Skin epidermis (tissue), 12 donors: ENCODE results near the gene SMAD2.
"Not testable (repeated sequence)": the region's sequence is repeated elsewhere in the genome, so short reads cannot be mapped to it uniquely, and the experiment has no call there.

Experiments
- H3K27ac ChIP-seq, 21 experiments: fragments of 200-600 bp; sonication (generic) in 11 of 21; one replicate each; pipeline ENCODE4 v1.5.0; 2020; ENCODE audit warnings: mild to moderate bottlenecking in 3 of 21, inconsistent platforms in 2 of 21, moderate library complexity in 2 of 21
- H3K4me3 ChIP-seq, 7 experiments: fragments of 200-600 bp; sonication (generic) in 2 of 7; one replicate each; pipeline ENCODE4 v1.5.0; 2020; ENCODE audit warnings: inconsistent platforms in 2 of 7, mild to moderate bottlenecking in 2 of 7, moderate library complexity in 1 of 7

Gene SMAD2

DNA sequence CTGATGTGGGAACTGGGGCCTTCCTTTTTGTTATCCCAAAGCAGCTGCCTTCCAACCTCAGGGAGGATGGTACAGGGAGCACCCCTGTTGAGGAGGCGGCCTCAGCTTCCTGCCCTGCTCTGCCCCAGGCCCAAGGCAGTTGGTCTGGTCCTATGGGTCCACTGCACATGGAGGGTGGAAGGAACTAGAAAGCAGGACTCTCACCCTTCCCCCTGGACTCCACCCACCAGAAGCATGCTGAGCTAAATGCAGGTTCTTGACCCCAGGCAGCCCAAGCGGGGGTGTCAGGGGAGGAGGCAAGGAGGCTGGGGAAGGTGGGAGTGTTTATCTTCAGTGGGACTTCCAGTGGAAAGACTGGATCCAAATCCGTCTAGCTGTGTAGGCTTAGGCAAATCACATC is 158.5 kb downstream of the SMAD2 start:
- H3K27ac ChIP-seq, result no peak overlapping the region
- no peak overlapping the region for H3K4me3 ChIP-seq

DNA sequence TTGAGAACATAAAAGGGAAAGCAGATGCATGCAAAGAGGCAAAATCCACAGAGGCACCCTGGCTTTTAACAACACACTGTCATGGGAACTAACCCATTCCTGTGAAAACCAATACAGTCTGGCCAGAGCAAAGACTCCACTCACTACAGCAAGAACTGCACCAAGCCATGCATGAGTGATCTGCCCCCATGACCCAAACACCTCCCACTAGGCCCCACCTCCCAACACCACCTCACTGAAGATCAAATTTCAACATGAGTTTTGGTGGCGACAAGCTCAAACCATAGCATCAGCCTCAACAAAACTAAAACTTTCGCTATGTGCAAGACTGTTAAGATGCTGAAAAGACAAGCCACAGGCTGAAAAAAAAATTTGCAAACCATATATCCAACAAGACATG is 162.8 kb downstream of the SMAD2 start:
- no peak overlapping the region for H3K4me3 ChIP-seq
- no peak overlapping the region for H3K27ac ChIP-seq

GRCh38 chr18:47767198-47767597 is 163.3 kb downstream of the SMAD2 start:
- H3K27ac ChIP-seq, result not testable (repeated sequence)

More at GRCh38 chr18:47767198-47767597, 163.3 kb downstream of the SMAD2 start:
- H3K4me3 ChIP-seq, result not testable (repeated sequence)
